ENCODE measurements around the gene PIWIL4.
"Not testable (repeated sequence)": the region's sequence is repeated elsewhere in the genome, so short reads cannot be mapped to it uniquely, and the experiment has no call there.

The PIWIL4 gene

DNA sequence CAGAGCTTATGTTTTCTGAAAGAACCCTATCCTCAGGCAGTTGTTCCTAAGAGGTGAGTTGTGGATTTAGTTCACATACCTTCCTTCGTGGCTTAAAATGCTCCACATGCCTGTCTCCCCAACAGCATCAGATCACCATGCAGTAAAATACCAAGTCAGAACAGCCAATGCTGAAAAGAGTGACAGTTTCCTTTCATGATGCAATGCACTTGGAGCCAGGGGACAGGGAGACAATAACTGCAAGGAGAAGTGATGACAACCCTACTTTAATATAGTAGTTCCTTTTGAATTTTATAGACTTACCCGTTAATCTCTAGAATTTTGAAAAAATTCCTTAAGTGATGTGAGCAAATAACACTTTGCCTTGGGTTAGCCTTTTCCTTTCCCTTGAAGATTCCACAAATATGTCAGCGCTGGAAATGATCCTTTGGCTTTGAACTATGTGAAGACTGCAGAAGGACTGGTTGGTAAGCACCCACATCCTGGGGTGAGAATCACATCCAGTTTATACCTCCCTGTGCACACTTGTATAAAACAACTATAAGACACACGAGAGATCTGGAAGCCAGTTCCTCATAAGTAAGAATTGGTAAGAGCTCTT is 71.2 kb downstream of the PIWIL4 start:
- DNase-seq (ENCODE audit: low read depth, low spot score): no peak

- no peak for DNase-seq (ENCODE audit: low read depth, low spot score)
These were observed 71.8 kb downstream of the PIWIL4 start for GRCh38 chr11:94638902-94639373.

- no peak for DNase-seq (ENCODE audit: low read depth, low spot score)
These were observed 72.9 kb downstream of the PIWIL4 start for GRCh38 chr11:94639901-94640721.

GRCh38 chr11:94641167-94641761 is 74.1 kb downstream of the PIWIL4 start:
- no peak for DNase-seq (ENCODE audit: low read depth, low spot score)

DNA sequence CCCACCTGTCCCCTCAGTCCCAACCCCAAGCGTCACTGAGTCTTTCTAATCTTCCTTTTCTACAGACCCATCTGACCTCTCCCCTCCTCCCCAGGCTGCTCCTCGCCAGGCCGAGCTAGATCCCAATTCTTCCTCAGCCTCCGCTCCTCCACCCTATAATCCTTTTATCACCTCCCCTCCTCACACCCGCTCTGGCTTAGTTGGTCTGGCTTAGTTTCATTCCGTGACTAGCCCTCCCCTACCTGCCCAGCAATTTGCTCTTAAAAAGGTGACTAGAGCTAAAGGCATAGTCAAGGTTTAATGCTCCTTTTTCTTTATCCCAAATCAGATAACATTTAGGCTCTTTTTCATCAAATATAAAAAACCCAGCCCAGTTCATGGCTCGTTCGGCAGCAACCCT is 76.0 kb downstream of the PIWIL4 start:
- not testable (repeated sequence) for DNase-seq (ENCODE audit: low read depth, low spot score)

DNA sequence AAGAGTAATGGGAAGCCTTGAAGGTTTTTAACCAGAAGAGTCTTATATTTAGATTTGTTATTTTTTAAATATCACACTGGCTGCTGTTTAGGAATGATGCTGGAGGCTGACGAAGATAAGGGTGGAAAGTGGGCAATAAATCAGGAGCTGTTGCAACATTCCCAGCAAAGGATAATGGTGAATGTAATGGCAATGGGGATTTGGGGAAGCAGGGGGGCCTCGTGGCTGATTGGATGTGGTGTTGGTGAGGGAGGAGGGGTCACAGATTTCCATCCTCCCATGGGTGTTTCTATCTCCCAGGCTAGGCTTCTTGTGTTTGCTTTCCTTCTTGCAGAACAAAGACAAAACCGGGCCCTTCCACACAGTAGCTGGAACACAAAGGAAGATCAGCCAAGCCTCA is 80.8 kb downstream of the PIWIL4 start:
- DNase-seq (ENCODE audit: low read depth, low spot score): no peak

DNA sequence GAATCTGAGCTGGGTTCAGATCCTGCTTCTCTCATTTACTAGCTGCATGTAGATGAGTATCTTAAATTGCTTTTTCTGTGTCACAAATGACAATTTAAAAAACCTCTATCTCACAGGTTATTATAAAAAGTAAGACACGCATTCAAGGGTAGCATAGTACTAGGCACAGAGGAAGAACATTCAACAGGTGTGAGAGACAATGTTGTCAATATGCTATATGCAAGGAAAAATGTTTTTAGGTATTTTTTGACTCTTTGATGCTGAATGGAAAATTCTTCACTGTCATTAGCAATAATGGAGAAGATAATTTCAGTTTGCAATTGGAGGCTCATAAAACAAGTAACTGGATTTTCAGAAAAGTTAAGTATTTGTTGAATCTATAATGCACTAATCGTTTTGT is 81.6 kb downstream of the PIWIL4 start:
- no peak for DNase-seq (ENCODE audit: low read depth, low spot score)

DNA sequence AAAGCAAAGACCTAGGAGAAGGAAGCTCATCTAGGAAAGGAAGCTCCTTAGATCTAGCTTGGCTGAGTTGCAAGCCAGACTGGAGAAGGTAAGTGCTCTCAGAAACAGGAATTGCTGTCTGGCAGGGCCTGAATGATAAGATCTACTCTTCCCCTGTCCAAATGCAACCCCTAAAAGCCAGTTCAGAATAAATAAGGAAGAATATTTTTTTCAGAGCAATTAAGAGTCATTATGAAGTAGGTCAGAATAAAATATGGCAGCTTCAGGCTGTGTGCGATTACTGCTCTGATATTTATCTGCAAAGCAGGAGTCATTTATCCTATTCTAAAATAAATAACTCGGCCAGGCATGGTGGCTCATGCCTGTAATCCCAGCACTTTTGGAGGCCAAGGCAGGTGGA is 82.1 kb downstream of the PIWIL4 start:
- DNase-seq (ENCODE audit: low read depth, low spot score): no peak

GRCh38 chr11:94649964-94650623 is 82.9 kb downstream of the PIWIL4 start:
- no peak for DNase-seq (ENCODE audit: low read depth, low spot score)

DNA sequence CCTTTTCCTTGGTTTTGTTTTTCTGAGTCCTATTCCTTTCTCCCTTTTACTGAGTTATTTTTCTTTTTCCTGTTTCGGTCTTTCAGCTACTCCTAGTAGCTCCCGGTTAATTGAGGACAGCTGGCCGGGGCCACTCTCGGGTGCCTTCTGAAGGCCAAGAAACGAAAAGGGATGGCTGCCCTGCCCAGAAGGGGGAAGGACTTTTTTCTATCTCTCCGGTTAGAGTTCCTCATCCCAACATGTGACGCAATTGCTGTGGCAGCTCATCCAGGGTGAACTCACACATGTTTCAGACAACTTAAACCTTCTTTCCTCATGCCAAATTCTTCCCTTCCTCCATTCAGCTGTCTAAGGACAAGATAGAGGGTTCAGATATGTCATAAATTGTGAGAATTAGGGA is 83.6 kb downstream of the PIWIL4 start:
- DNase-seq (ENCODE audit: low read depth, low spot score): no peak

DNA sequence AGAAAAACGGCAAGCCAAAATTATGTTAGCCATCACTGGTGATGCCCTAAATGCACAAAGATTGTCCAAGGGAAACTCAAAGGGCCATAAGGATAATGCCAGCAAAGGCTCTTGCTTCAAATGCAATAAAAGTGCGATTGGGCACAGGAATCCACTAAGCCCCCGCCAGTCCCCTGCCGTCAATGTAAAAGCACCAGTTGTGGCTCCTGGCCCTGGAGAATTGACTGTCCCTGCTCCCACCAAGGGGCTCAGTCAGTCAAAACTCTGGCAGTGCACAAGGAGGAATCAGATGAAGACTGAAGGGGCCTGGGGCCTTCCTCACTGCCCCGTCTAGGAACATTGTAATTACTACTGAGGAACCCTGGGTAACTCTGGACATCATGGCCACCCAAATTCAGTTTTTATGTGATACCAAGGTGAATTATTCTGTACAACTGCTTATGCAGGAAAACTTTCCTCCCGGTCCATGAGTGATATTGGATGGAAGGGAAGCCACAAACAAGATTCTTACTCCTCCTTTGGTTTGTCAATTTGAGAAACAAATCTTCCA is 85.6 kb downstream of the PIWIL4 start:
- DNase-seq (ENCODE audit: low read depth, low spot score): no peak

- no peak for DNase-seq (ENCODE audit: low read depth, low spot score)
These were observed 86.4 kb downstream of the PIWIL4 start for GRCh38 chr11:94653561-94653960.

GRCh38 chr11:94654201-94654600 is 87.0 kb downstream of the PIWIL4 start:
- no peak for DNase-seq (ENCODE audit: low read depth, low spot score)

- no peak for DNase-seq (ENCODE audit: low read depth, low spot score)
These were observed 88.1 kb downstream of the PIWIL4 start for GRCh38 chr11:94655291-94655690.

DNA sequence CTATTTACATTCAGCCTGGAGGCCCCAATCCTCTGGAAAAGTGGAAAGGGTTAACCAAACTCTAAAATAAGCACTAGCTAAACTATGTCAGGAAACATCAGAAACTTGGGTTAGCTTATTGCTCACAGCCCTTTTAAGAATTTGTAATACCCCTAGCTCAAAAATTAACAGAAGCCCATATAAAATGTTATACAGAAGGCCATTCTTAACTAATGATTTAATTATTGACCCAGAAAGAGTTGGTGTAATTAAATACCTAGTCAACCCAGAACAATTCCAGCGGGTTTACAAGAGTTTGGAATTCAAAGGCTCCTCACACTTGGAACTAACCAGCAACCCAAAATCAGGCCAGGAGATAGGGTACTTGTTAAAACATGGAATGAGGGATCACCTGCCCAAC is 88.8 kb downstream of the PIWIL4 start:
- DNase-seq (ENCODE audit: low read depth, low spot score): no peak

DNA sequence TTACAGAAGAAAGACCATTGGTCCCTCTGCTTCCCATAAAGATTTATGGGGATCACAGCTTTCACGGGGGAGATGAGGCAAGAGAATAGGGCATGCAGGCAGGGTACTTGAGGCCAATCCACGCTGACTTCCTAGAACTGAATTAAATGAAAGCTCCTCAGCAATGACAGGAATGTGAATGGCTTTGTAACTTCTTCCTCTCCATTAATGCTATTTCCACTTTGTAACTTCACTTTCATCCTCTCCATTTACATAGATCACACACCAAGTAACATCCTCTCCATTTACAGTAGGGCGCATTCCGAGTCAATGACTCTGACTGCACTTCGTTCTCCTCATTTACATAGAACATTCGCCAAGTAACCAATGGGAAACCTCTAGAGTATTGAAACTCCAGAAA is 89.8 kb downstream of the PIWIL4 start:
- DNase-seq (ENCODE audit: low read depth, low spot score): no peak

- DNase-seq (ENCODE audit: low read depth, low spot score): no peak
These were observed 90.5 kb downstream of the PIWIL4 start for GRCh38 chr11:94657629-94658028.

GRCh38 chr11:94658386-94658785 is 91.2 kb downstream of the PIWIL4 start:
- DNase-seq (ENCODE audit: low read depth, low spot score): no peak

DNA sequence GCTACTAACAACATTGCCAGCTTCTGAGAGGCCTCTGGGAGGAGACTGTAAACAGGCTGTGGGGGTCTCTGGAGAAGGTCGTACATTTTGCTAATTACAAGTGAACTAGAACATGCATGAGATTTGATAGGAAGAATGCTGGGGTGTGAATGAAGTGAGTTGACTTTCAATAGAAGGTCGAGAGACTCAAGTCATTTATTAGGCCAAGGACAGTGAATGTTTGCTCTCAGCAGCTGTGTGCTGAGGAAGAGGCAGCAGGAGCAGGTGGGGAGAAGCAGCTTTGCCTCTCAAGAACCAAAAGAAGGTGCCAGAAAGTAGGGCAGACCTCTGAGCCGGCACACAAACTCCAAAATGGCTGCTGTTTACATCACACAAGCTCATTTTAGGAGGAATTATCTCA is 91.7 kb downstream of the PIWIL4 start:
- DNase-seq (ENCODE audit: low read depth, low spot score): no peak

- DNase-seq (ENCODE audit: low read depth, low spot score): no peak
These were observed 94.3 kb downstream of the PIWIL4 start for GRCh38 chr11:94661444-94661843.

DNA sequence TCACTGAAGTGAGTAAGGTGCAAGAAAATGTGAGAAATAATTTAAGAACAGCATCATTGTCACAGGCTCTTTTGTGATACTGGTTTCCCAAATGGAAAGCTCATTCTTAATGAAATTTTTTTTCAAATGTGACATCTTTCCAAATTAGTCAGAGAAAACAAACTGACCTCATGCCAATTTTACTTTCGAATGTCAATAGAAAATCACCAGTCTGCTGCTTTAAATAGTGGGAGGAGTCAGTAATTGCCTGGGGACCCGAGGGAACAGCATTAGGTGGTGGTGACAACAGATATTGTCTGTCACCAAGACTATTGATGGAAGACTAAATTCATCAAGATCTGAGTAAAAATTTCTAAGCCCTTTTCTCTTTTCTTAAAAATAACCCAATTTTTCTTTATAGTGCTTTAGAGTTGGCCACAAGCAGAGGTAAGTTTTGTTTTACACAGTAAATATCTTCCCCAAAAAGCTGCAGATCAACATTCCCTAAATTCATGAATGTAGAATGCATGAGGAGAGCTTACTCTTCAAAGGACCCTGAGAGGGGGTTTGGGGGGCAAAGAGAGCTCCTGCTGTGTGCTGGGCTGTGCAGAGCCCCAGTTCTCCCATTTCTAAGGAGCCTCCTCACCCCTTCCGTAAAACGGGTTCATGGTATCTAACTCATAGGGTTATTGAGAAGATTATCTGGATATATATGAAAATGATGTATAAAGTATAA is 95.1 kb downstream of the PIWIL4 start:
- DNase-seq (ENCODE audit: low read depth, low spot score): no peak

Measured in activated CD4-positive, CD25-positive, alpha-beta regulatory T cell treated with anti-CD3 and anti-CD28 coated beads, Interleukin-2, amount 50 U/mL, for 16 hours (primary cell).